A549 (cell line): ENCODE data around the gene APOBR. TPM values are rescaled to one million over a fixed set of nuclear protein-coding genes. Genes with fewer than 3 reads are reported as not detected.
"Not testable (repeated sequence)": the region's sequence is repeated elsewhere in the genome, so short reads cannot be mapped to it uniquely, and the experiment has no call there.

ENCODE experiments used
- ATAC-seq, 2 experiments: fragments of 200-7000 bp in 1 of 2; fragments of >200 bp in 1 of 2; cut with Nextera tagmentation in 1 of 2; cut with Tn5 transposase in 1 of 2; 3 replicates each; pipeline versions ENCODE4 v1.8.0 to v1.9.1; 2018 to 2020; ENCODE audit warnings: mild to moderate bottlenecking in 1 of 2, moderate library complexity in 1 of 2
- CTCF ChIA-PET: fragments of 300-600 bp; sonication (Branson Sonifier 250); formaldehyde crosslinking; extraction: SDS; loops from one replicate; lab custom pipeline; 2021; ENCODE audit warnings: antibody characterized with exemption, inconsistent platforms; lab: Yijun Ruan, JAX
- POLR2A ChIA-PET: fragments of 350-600 bp; formaldehyde crosslinking; extraction: SDS; loops from one replicate; lab custom pipeline; 2021; ENCODE audit warnings: antibody characterized with exemption, inconsistent platforms; lab: Yijun Ruan, JAX
- DNase-seq, 2 experiments: peaks; one replicate each; pipeline versions ENCODE4 v3.0.0 to v3.0.0-alpha.2; 2011 to 2016; ENCODE audit warnings: low read depth in 1 of 2, low spot score in 1 of 2
- FAIRE-seq: peaks from 2 replicates; lab custom pipeline; 2011; peaks lifted over from hg19 to GRCh38; lab: Jason Lieb, UNC
- H3K27ac ChIP-seq, 2 experiments: fragments of >200 bp; sonication (Bioruptor Twin); formaldehyde crosslinking; 3 replicates each; pipeline ENCODE4 v1.5.1; 2016 to 2017
- H3K4me1 ChIP-seq: fragments of >200 bp; sonication (Bioruptor Twin); formaldehyde crosslinking; 3 replicates; pipeline ENCODE4 v1.6.1; 2016
- H3K4me2 ChIP-seq: fragments of >200 bp; sonication (Bioruptor Twin); formaldehyde crosslinking; 3 replicates; pipeline ENCODE4 v1.6.1; 2016
- H3K4me3 ChIP-seq: fragments of >200 bp; sonication (Bioruptor Twin); formaldehyde crosslinking; 3 replicates; pipeline ENCODE4 v1.5.1; 2016
- H3K9me3 ChIP-seq: fragments of >200 bp; sonication (Bioruptor Twin); formaldehyde crosslinking; 3 replicates; pipeline ENCODE4 v1.6.1; 2016
- CHD4 ChIP-seq: fragments of 200-600 bp; sonication (generic); IDR thresholded peaks from 2 replicates; pipeline ENCODE4 v1.6.1; 2016; ENCODE audit warnings: antibody characterized with exemption, mild to moderate bottlenecking, borderline replicate concordance
- EHF ChIP-seq: fragments of 250-450 bp; sonication (Bioruptor Pico); IDR thresholded peaks from 2 replicates; pipeline ENCODE4 v1.5.0; 2020; ENCODE audit warnings: mild to moderate bottlenecking
- FOSL2 ChIP-seq, 2 experiments: fragments of 450-650 bp in 1 of 2; fragments of >200 bp in 1 of 2; sonication (Bioruptor Twin) in 1 of 2; formaldehyde crosslinking; IDR thresholded peaks; 2 replicates each; pipeline versions ENCODE4 v1.5.0 to v1.6.1; 2016 to 2020; ENCODE audit warnings: mild to moderate bottlenecking in 1 of 2, moderate library complexity in 1 of 2
- HDAC2 ChIP-seq: fragments of 200-600 bp; sonication (generic); IDR thresholded peaks from 2 replicates; pipeline ENCODE4 v1.6.1; 2016
- HES2 ChIP-seq: fragments of >200 bp; sonication (Bioruptor Twin); formaldehyde crosslinking; IDR thresholded peaks from 2 replicates; pipeline ENCODE4 v1.6.1; 2016
- HOXA7 ChIP-seq: fragments of 250-450 bp; sonication (Bioruptor Pico); IDR thresholded peaks from 2 replicates; pipeline ENCODE4 v1.5.0; 2020; ENCODE audit warnings: mild to moderate bottlenecking, moderate library complexity
- JUN ChIP-seq, 2 experiments: fragments of >200 bp; sonication (Bioruptor Twin); formaldehyde crosslinking; IDR thresholded peaks; 2 replicates in 1 of 2; 3 replicates in 1 of 2; pipeline ENCODE4 v1.6.1; 2016 to 2017
- KDM5A ChIP-seq: fragments of 200-600 bp; sonication (generic); IDR thresholded peaks from 2 replicates; pipeline ENCODE4 v1.6.1; 2016; ENCODE audit warnings: antibody characterized with exemption, mild to moderate bottlenecking
- MAFK ChIP-seq: fragments of 450-650 bp; IDR thresholded peaks from 2 replicates; pipeline ENCODE4 v1.6.1; 2014; ENCODE audit not compliant: partially characterized antibody
- MYC ChIP-seq: IDR thresholded peaks from 2 replicates; pipeline ENCODE4 v1.6.1; 2012; ENCODE audit warnings: mild to moderate bottlenecking, inconsistent platforms, low read length, improper control_type of control experiment, borderline replicate concordance
- RCOR1 ChIP-seq: fragments of 150-350 bp; IDR thresholded peaks from 2 replicates; pipeline ENCODE4 v1.6.1; 2014; ENCODE audit warnings: antibody characterized with exemption, low read length, low read depth
- SMC3 ChIP-seq: fragments of >200 bp; sonication (Bioruptor Twin); formaldehyde crosslinking; IDR thresholded peaks from 3 replicates; pipeline ENCODE4 v1.6.1; 2018; ENCODE audit warnings: inconsistent platforms
- TFCP2L1 ChIP-seq: fragments of 250-450 bp; sonication (Bioruptor Pico); IDR thresholded peaks from 2 replicates; pipeline ENCODE4 v1.5.0; 2021; ENCODE audit warnings: mild to moderate bottlenecking
- TP53 ChIP-seq: fragments of 250-450 bp; sonication (Bioruptor Pico); IDR thresholded peaks from 2 replicates; pipeline ENCODE4 v1.5.0; 2021; ENCODE audit warnings: mild to moderate bottlenecking, moderate library complexity
- ZSCAN20 ChIP-seq: fragments of 250-450 bp; sonication (Bioruptor Pico); IDR thresholded peaks from 2 replicates; pipeline ENCODE4 v1.8.0; 2022; ENCODE audit warnings: mild to moderate bottlenecking, moderate library complexity
- WGBS: methylation state at CpG from one replicate; pipeline ENCODE4 v1.1.6; 2017; ENCODE audit errors: missing lambda C conversion rate; 5-methylcytosine and 5-hydroxymethylcytosine counted together
- polyA plus RNA-seq, 4 experiments: library from polyadenylated mRNA; depleted of rRNA in 3 of 4; stranded (reverse); fragments of >200 nt; fragmentation: RNase III in 1 of 4; extraction: RNeasy Plus Mini Kit Qiagen cat#74134 plus additional on column Dnase treatment in 1 of 4; gene quantifications; 2 replicates in 3 of 4; 3 replicates in 1 of 4; pipeline ENCODE4 v1.2.3, GENCODE V29; 2011 to 2017
- TF ChIP-seq, protein P1 (sequence below): IDR thresholded peaks from 2 replicates; pipeline ENCODE4 v1.6.1; 2012
- TF ChIP-seq, protein P2 (sequence below): IDR thresholded peaks from 2 replicates; pipeline ENCODE4 v1.6.1; 2012; ENCODE audit warnings: low read depth, borderline replicate concordance
- TF ChIP-seq, protein P3 (sequence below): IDR thresholded peaks from 2 replicates; pipeline ENCODE4 v1.6.1; 2012

APOBR gene
- polyA plus RNA-seq, 2 of the 4 experiments (the other 2 are of a cell fraction) = 0.01 to 0.08 TPM

GRCh38 chr16:28478506-28479180, 15.8 kb upstream of the APOBR start:
- FAIRE-seq = no peak
- no peaks in the 10 kb centered on the region for H3K9me3 ChIP-seq
- TF ChIP-seq JUN (IDR thresholded peaks at IDR 0.05) (no peak), RCOR1 (no peak)
- TF ChIP-seq, protein P1, sequence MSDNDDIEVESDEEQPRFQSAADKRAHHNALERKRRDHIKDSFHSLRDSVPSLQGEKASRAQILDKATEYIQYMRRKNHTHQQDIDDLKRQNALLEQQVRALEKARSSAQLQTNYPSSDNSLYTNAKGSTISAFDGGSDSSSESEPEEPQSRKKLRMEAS = no peak
- TF ChIP-seq, all 56 proteins: peak for 0
- ATAC-seq (no peak), DNase-seq (no peak)
- WGBS = 90% methylated on average over 16 of the region's 16 CpGs
- Histone ChIP-seq H3K4me1 (no peaks in the 10 kb centered on the region), H3K4me3 (no peak overlapping the region), H3K27ac (no peak overlapping the region), H3K4me2 (no peak overlapping the region)
- ChIA-PET CTCF (no interaction called here), POLR2A (no interaction called here)

DNA sequence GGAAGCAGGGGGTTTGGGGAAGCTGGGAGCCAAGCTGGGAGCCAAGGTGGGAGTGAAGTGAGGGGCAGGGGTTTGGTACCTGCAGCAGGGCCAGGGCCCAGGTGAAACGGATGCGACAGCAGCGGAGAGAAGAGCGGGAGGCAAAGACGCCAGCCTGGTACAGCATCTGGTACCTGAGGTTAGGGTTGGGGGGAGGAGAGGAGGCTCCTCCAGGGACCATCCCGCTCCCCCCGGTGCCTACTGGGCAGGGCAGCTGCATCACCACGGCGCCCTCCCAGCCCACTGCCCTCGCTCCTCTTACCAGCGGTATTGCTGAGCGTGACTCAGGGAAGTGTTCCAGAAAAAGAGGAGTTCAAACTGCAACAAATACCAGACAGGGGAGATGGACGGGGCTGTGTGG, 12.4 kb upstream of the APOBR start:
- ATAC-seq (no peak), FAIRE-seq (no peak)
- no peak overlapping the region for H3K4me3 ChIP-seq
- no peak overlapping the region for H3K27ac ChIP-seq
- POLR2A ChIA-PET = no interaction called here
- 93% methylated on average over 13 of the region's 13 CpGs for WGBS
- CTCF ChIA-PET = interaction anchor here (0.6 to 1.6 kb wide), 3 partner anchors 68 to 204 kb away, joined by 3 to 5 read pairs (median 5); no protein-coding TSS in a partner anchor
- no peak overlapping the region for H3K4me2 ChIP-seq
- no peak for TF ChIP-seq FOSL2 (IDR thresholded peaks at IDR 0.05)
- no peak for TF ChIP-seq FOSL2 (CRISPR knock-in tag; IDR thresholded peaks at IDR 0.05)
- no peak for TF ChIP-seq HOXA7 (CRISPR knock-in tag)
- TF ChIP-seq JUN (IDR thresholded peaks at IDR 0.05) = no peak
- TF ChIP-seq HES2 = no peak
- TF ChIP-seq TP53 = no peak
- TF ChIP-seq MAFK = no peak
- TF ChIP-seq KDM5A = no peak
- no peak for TF ChIP-seq TFCP2L1
- TF ChIP-seq RCOR1 = no peak
- TF ChIP-seq EHF (CRISPR knock-in tag) = no peak
- TF ChIP-seq CHD4 = no peak
- TF ChIP-seq, protein P2, sequence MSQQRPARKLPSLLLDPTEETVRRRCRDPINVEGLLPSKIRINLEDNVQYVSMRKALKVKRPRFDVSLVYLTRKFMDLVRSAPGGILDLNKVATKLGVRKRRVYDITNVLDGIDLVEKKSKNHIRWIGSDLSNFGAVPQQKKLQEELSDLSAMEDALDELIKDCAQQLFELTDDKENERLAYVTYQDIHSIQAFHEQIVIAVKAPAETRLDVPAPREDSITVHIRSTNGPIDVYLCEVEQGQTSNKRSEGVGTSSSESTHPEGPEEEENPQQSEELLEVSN = no peak
- no peak for TF ChIP-seq MYC
- TF ChIP-seq, protein P3, sequence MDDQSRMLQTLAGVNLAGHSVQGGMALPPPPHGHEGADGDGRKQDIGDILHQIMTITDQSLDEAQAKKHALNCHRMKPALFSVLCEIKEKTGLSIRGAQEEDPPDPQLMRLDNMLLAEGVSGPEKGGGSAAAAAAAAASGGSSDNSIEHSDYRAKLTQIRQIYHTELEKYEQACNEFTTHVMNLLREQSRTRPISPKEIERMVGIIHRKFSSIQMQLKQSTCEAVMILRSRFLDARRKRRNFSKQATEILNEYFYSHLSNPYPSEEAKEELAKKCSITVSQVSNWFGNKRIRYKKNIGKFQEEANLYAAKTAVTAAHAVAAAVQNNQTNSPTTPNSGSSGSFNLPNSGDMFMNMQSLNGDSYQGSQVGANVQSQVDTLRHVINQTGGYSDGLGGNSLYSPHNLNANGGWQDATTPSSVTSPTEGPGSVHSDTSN = no peak
- TF ChIP-seq, protein P1 = no peak
- no peak for TF ChIP-seq HDAC2
- no peak for TF ChIP-seq ZSCAN20 (CRISPR knock-in tag)
- TF ChIP-seq SMC3 = no peak
- TF ChIP-seq, all 56 proteins: peak for 0
- DNase-seq = no peak
- Histone ChIP-seq H3K4me1 (no peaks in the 10 kb centered on the region), H3K9me3 (no peaks in the 10 kb centered on the region)

GRCh38 chr16:28483361-28483760, 11.1 kb upstream of the APOBR start:
- FAIRE-seq, ATAC-seq, H3K4me1 ChIP-seq, H3K4me2 ChIP-seq, DNase-seq, POLR2A ChIA-PET, H3K27ac ChIP-seq, H3K4me3 ChIP-seq, H3K9me3 ChIP-seq: not testable (repeated sequence)
- CTCF ChIA-PET = interaction anchor here (1.6 kb wide), 1 partner anchor 10 kb away, joined by 3 read pairs; no protein-coding TSS in a partner anchor
- 97% methylated on average over 5 of the region's 5 CpGs for WGBS
